ENCODE results near the gene SGCE.

GRCh38 chr7:94591176-94591575 lies 64.8 kb downstream of the SGCE start:
- TF ChIP-seq CTCF (IDR thresholded peaks at IDR 0.05; ENCODE audit: poor library complexity) (no peak), EZH2 (IDR thresholded peaks at IDR 0.05; ENCODE audit: borderline replicate concordance) (no peak)

Data from hepatocyte (in vitro differentiated cells).